Measurements from ENCODE around the gene EIF2S2.

DNA sequence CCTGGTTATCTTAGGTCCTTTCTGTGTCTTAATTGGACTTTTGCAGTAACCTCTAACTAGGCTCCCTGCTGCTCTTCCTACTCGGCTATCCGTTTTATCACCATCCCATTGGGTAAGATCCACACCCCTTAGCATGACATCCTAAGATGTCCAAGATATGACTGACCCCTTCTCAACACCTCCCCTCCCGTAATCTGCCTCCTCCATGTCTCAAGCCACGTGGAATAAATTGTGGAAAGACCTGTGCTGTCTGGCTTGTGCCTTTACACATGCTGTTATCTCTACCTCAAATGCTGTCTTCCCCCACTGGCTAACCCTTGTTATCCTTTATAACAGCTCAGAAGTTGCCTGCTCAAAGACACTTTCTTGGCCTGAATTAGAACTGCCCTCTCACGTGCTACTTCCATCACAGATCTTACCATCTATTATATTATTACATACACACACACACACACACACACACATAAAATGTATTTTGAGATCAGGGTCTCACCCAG lies 26.5 kb downstream of the EIF2S2 start:
- TF ChIP-seq, protein P1, sequence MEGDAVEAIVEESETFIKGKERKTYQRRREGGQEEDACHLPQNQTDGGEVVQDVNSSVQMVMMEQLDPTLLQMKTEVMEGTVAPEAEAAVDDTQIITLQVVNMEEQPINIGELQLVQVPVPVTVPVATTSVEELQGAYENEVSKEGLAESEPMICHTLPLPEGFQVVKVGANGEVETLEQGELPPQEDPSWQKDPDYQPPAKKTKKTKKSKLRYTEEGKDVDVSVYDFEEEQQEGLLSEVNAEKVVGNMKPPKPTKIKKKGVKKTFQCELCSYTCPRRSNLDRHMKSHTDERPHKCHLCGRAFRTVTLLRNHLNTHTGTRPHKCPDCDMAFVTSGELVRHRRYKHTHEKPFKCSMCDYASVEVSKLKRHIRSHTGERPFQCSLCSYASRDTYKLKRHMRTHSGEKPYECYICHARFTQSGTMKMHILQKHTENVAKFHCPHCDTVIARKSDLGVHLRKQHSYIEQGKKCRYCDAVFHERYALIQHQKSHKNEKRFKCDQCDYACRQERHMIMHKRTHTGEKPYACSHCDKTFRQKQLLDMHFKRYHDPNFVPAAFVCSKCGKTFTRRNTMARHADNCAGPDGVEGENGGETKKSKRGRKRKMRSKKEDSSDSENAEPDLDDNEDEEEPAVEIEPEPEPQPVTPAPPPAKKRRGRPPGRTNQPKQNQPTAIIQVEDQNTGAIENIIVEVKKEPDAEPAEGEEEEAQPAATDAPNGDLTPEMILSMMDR (IDR thresholded peaks at IDR 0.05) = no peak
- TF ChIP-seq POLR2A (IDR thresholded peaks at IDR 0.05) (no peak), POLR2AphosphoS5 (IDR thresholded peaks at IDR 0.05; ENCODE audit: insufficient read depth in 1 of 2, low read depth in 1 of 2) (no peak)

Measured in vagina (tissue), 2 donors.